NCI-H345 (cell line): ENCODE data around the gene MSH6.

Source experiments
- DNase-seq: peaks from one replicate; lab custom pipeline; 2025; lab: John Stamatoyannopoulos, UW

Gene MSH6

GRCh38 chr2:47783486-47784351, 774 bp downstream of the MSH6 start:
- DNase-seq = peak; percentile 74

GRCh38 chr2:47784352-47784851, 1.5 kb downstream of the MSH6 start:
- DNase-seq = no peak

- DNase-seq = no peak
Measured at GRCh38 chr2:47785986-47786385, 3.0 kb downstream of the MSH6 start.

- DNase-seq = no peak
Measured at GRCh38 chr2:47796090-47796697, 13.2 kb downstream of the MSH6 start.

GRCh38 chr2:47798631-47799030, 15.7 kb downstream of the MSH6 start:
- no peak for DNase-seq

- DNase-seq = no peak
Measured at GRCh38 chr2:47799031-47799609, 16.2 kb downstream of the MSH6 start.

- DNase-seq = no peak
Measured at GRCh38 chr2:47801118-47801517, 18.2 kb downstream of the MSH6 start.

- no peak for DNase-seq
Measured at GRCh38 chr2:47803363-47803762, 20.4 kb downstream of the MSH6 start.

- DNase-seq = no peak
Measured at GRCh38 chr2:47803770-47804169, 20.8 kb downstream of the MSH6 start.

- no peak for DNase-seq
Measured at GRCh38 chr2:47805850-47806249, 22.9 kb downstream of the MSH6 start.

GRCh38 chr2:47808614-47809013, 25.7 kb downstream of the MSH6 start:
- DNase-seq = no peak

- DNase-seq = no peak
Measured at GRCh38 chr2:47809903-47810302, 27.0 kb downstream of the MSH6 start.

- DNase-seq = no peak
Measured at GRCh38 chr2:47810850-47811249, 27.9 kb downstream of the MSH6 start.

GRCh38 chr2:47811668-47812067, 28.7 kb downstream of the MSH6 start:
- peak; percentile 2 for DNase-seq

GRCh38 chr2:47815764-47816163, 32.8 kb downstream of the MSH6 start:
- peak; percentile 16 for DNase-seq

GRCh38 chr2:47818777-47819176, 35.8 kb downstream of the MSH6 start:
- no peak for DNase-seq

GRCh38 chr2:47819834-47820233, 36.9 kb downstream of the MSH6 start:
- no peak for DNase-seq

GRCh38 chr2:47822518-47822917, 39.6 kb downstream of the MSH6 start:
- DNase-seq = no peak

- DNase-seq = no peak
Measured at GRCh38 chr2:47833516-47833968, 50.6 kb downstream of the MSH6 start.

- DNase-seq = no peak
Measured at GRCh38 chr2:47838249-47838648, 55.3 kb downstream of the MSH6 start.

GRCh38 chr2:47838686-47839085, 55.7 kb downstream of the MSH6 start:
- DNase-seq = no peak

GRCh38 chr2:47842846-47843245, 59.9 kb downstream of the MSH6 start:
- no peak for DNase-seq

- DNase-seq = no peak
Measured at GRCh38 chr2:47843407-47843806, 60.5 kb downstream of the MSH6 start.
